Dermis blood vessel endothelial cell (primary cell): ENCODE results near the gene EIPR1. TPM values are rescaled to one million over a fixed set of nuclear protein-coding genes. Genes with fewer than 3 reads are reported as not detected.

Source experiments
- DNase-seq: peaks from one replicate; pipeline ENCODE4 v3.0.0; 2010
- total RNA-seq: library from RNA; depleted of rRNA; stranded (reverse); fragments of >200 nt; gene quantifications from 2 replicates; pipeline ENCODE4 v1.2.3, GENCODE V29; 2014

EIPR1 gene
- total RNA-seq, 1 donor from 2014 or later: 39.3 TPM

GRCh38 chr2:3266925-3267867 lies 110.4 kb downstream of the EIPR1 start:
- no peak for DNase-seq

GRCh38 chr2:3265981-3266924 lies 111.4 kb downstream of the EIPR1 start:
- no peak for DNase-seq

- DNase-seq: no peak
Measured at GRCh38 chr2:3265471-3265870, 112.1 kb downstream of the EIPR1 start.

- DNase-seq: no peak
Measured at GRCh38 chr2:3264010-3264744, 113.4 kb downstream of the EIPR1 start.

GRCh38 chr2:3263487-3263886 lies 114.1 kb downstream of the EIPR1 start:
- DNase-seq: no peak

GRCh38 chr2:3262437-3263388 lies 114.9 kb downstream of the EIPR1 start:
- no peak for DNase-seq

GRCh38 chr2:3261511-3261910 lies 116.1 kb downstream of the EIPR1 start:
- DNase-seq: no peak

- DNase-seq: no peak
Measured at GRCh38 chr2:3260959-3261358, 116.7 kb downstream of the EIPR1 start.

GRCh38 chr2:3257826-3258225 lies 119.8 kb downstream of the EIPR1 start:
- no peak for DNase-seq

- DNase-seq: no peak
Measured at GRCh38 chr2:3257166-3257565, 120.5 kb downstream of the EIPR1 start.

- no peak for DNase-seq
Measured at GRCh38 chr2:3256605-3257004, 121.0 kb downstream of the EIPR1 start.

GRCh38 chr2:3256157-3256556 lies 121.5 kb downstream of the EIPR1 start:
- DNase-seq: no peak

GRCh38 chr2:3254442-3254941 lies 123.1 kb downstream of the EIPR1 start:
- no peak for DNase-seq

GRCh38 chr2:3253913-3254441 lies 123.6 kb downstream of the EIPR1 start:
- no peak for DNase-seq

GRCh38 chr2:3251946-3252345 lies 125.7 kb downstream of the EIPR1 start:
- DNase-seq: no peak

GRCh38 chr2:3249476-3249962 lies 128.1 kb downstream of the EIPR1 start:
- no peak for DNase-seq

GRCh38 chr2:3248754-3249475 lies 128.7 kb downstream of the EIPR1 start:
- DNase-seq: no peak

- no peak for DNase-seq
Measured at GRCh38 chr2:3246928-3247714, 130.5 kb downstream of the EIPR1 start.

GRCh38 chr2:3246406-3246805 lies 131.2 kb downstream of the EIPR1 start:
- DNase-seq: no peak
